ENCODE data around the gene BANF1. TPM values are rescaled to one million over a fixed set of nuclear protein-coding genes. Genes with fewer than 3 reads are reported as not detected.

BANF1 gene
- total and polyA plus RNA-seq, 10 of the 15 experiments (the other 5 are each of a cell fraction or from before 2014, with no cell fraction given): 99.0 to 574 (median 297) TPM

GRCh38 chr11:65961267-65962140 is 40.8 kb upstream of the BANF1 start, which contains the start of gene SART1 (continued):
- TF ChIP-seq CHD4 (IDR thresholded peaks at IDR 0.05) (no peak), NBN (IDR thresholded peaks at IDR 0.05) (peak; percentile 57), REST (IDR thresholded peaks at IDR 0.05; ENCODE audit: low read depth, low read length) (0 out of 2 replicates have a peak, but pooled peaks have one; percentile 18), SMAD5 (IDR thresholded peaks at IDR 0.05; ENCODE audit: low read depth) (peak; percentile 83; the same call in 1 of the 2 replicates), YY1 (IDR thresholded peaks at IDR 0.05; ENCODE audit: low read depth, low read length) (peak; percentile 90), CREM (IDR thresholded peaks at IDR 0.05; ENCODE audit: low read depth) (peak; percentile 79), FOS (IDR thresholded peaks at IDR 0.05; ENCODE audit: borderline replicate concordance, extremely low read depth, insufficient read length) (no peak), ESRRA (IDR thresholded peaks at IDR 0.05; ENCODE audit: low read length) (peak; percentile 58; the same call in 1 of the 2 replicates), JUNB (IDR thresholded peaks at IDR 0.05) (no peak), TCF12 (IDR thresholded peaks at IDR 0.05; ENCODE audit: low read depth, low read length) (peak; percentile 58; the same call in 1 of the 2 replicates), SMARCA5 (IDR thresholded peaks at IDR 0.05) (0 out of 2 replicates have a peak, but pooled peaks have one; percentile 56), ZNF217 (IDR thresholded peaks at IDR 0.05) (no peak), WRNIP1 (IDR thresholded peaks at IDR 0.05; ENCODE audit: borderline replicate concordance, low read depth, low read length) (0 out of 2 replicates have a peak, but pooled peaks have one; percentile 70), DPF2 (IDR thresholded peaks at IDR 0.05) (peak; percentile 79), MEF2A (IDR thresholded peaks at IDR 0.05; ENCODE audit: insufficient read depth, low read depth, low read length) (no peak), BACH1 (IDR thresholded peaks at IDR 0.05; ENCODE audit: borderline replicate concordance) (peak; percentile 52), IKZF2 (IDR thresholded peaks at IDR 0.05) (no peak; a peak in 1 of 4 replicates), SIX5 (IDR thresholded peaks at IDR 0.05; ENCODE audit: low read depth, low read length, severe bottlenecking) (peak; percentile 72), CHD1 (IDR thresholded peaks at IDR 0.05; ENCODE audit: low read depth, low read length) (peak; percentile 75; the same call in 1 of the 2 replicates), PAX8 (IDR thresholded peaks at IDR 0.05) (no peak)
- TF ChIP-seq, protein P1, sequence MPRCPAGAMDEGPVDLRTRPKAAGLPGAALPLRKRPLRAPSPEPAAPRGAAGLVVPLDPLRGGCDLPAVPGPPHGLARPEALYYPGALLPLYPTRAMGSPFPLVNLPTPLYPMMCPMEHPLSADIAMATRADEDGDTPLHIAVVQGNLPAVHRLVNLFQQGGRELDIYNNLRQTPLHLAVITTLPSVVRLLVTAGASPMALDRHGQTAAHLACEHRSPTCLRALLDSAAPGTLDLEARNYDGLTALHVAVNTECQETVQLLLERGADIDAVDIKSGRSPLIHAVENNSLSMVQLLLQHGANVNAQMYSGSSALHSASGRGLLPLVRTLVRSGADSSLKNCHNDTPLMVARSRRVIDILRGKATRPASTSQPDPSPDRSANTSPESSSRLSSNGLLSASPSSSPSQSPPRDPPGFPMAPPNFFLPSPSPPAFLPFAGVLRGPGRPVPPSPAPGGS (IDR thresholded peaks at IDR 0.05; ENCODE audit: borderline replicate concordance, insufficient read depth, low read depth, low read length, poor library complexity, severe bottlenecking): no peak
